Measurements from ENCODE around the gene FIGN. TPM values are rescaled to one million over a fixed set of nuclear protein-coding genes. Genes with fewer than 3 reads are reported as not detected.

FIGN gene
- total RNA-seq, 1 experiment from 2014 or later = 19.4 TPM

DNA sequence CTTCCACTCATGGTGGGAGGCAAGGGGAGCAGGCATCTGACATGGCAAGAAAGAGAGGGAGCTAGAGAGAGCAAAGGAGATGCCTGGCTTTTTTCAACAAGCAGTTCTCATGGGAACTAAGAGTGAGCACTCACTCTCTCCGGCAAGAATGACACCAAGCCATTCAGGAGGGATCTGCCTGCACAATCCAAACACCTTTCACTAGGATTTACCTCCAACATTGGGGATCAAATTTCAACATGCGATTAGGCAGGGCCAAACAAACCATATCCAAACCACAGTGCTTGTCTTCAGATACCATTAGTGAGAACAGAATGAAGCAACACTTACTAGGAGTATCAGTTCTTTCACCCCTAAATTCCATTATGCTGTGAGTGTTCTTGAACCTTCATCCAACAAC lies 77.3 kb downstream of the FIGN start:
- CTCF ChIA-PET = interaction anchor here (1.0 kb wide), 1 partner anchor 220 kb away, joined by 3 read pairs; no protein-coding TSS in a partner anchor
- no peak for DNase-seq (ENCODE audit: low spot score)
- peak; percentile 79 for ATAC-seq

DNA sequence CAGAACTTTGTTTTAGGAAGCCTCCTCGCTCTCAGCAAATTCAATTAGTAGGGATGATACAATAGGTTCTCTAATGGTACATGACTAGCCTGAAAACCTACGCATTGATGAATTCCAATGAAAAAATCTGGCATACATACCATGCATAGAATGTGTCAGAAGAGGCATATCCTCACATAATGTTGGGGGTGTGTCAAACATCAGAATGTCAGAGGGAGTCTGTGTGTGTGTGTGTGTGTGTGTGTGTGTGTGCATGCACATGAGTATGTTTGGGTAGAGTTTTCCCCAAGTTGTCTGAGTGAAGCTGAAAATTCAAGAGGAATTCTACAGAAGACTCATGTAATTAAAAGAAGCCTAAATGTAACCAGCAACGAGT lies 78.5 kb downstream of the FIGN start:
- CTCF ChIA-PET = no interaction called here
- H3K4me3 Mint-ChIP-seq = no peak overlapping the region
- peaks cover 60% of the 10 kb centered on the region for H3K4me1 Mint-ChIP-seq
- H3K9me3 Mint-ChIP-seq = no peaks in the 10 kb centered on the region
- TF ChIP-seq NR1H2 (CRISPR knock-in tag; IDR thresholded peaks at IDR 0.05) = no peak
- DNase-seq (ENCODE audit: low spot score) (no peak), ATAC-seq (no peak)
- no peaks in the 10 kb centered on the region for H3K36me3 Mint-ChIP-seq
- no peak overlapping the region for H3K27ac Mint-ChIP-seq
- POLR2A ChIA-PET = no interaction called here
- no peaks in the 10 kb centered on the region for H3K27me3 Mint-ChIP-seq (ENCODE audit: low read depth)

More for the DNA sequence above, 77.3 kb downstream of the FIGN start:
- H3K4me1 Mint-ChIP-seq = peaks cover 60% of the 10 kb centered on the region
- H3K4me3 Mint-ChIP-seq = no peak overlapping the region
- peak overlapping the region; percentile 50 for H3K27ac Mint-ChIP-seq
- POLR2A ChIA-PET = no interaction called here
- no peaks in the 10 kb centered on the region for H3K27me3 Mint-ChIP-seq (ENCODE audit: low read depth)
- H3K36me3 Mint-ChIP-seq = no peaks in the 10 kb centered on the region
- H3K9me3 Mint-ChIP-seq = no peaks in the 10 kb centered on the region
- TF ChIP-seq MXD4 (CRISPR knock-in tag; IDR thresholded peaks at IDR 0.05; ENCODE audit: borderline replicate concordance) = no peak
- no peak for TF ChIP-seq NR2C2 (CRISPR knock-in tag; IDR thresholded peaks at IDR 0.05)
- TF ChIP-seq, protein P1, sequence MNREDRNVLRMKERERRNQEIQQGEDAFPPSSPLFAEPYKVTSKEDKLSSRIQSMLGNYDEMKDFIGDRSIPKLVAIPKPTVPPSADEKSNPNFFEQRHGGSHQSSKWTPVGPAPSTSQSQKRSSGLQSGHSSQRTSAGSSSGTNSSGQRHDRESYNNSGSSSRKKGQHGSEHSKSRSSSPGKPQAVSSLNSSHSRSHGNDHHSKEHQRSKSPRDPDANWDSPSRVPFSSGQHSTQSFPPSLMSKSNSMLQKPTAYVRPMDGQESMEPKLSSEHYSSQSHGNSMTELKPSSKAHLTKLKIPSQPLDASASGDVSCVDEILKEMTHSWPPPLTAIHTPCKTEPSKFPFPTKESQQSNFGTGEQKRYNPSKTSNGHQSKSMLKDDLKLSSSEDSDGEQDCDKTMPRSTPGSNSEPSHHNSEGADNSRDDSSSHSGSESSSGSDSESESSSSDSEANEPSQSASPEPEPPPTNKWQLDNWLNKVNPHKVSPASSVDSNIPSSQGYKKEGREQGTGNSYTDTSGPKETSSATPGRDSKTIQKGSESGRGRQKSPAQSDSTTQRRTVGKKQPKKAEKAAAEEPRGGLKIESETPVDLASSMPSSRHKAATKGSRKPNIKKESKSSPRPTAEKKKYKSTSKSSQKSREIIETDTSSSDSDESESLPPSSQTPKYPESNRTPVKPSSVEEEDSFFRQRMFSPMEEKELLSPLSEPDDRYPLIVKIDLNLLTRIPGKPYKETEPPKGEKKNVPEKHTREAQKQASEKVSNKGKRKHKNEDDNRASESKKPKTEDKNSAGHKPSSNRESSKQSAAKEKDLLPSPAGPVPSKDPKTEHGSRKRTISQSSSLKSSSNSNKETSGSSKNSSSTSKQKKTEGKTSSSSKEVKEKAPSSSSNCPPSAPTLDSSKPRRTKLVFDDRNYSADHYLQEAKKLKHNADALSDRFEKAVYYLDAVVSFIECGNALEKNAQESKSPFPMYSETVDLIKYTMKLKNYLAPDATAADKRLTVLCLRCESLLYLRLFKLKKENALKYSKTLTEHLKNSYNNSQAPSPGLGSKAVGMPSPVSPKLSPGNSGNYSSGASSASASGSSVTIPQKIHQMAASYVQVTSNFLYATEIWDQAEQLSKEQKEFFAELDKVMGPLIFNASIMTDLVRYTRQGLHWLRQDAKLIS (CRISPR knock-in tag; IDR thresholded peaks at IDR 0.05; ENCODE audit: borderline replicate concordance) = no peak
- TF ChIP-seq FOXP1 (CRISPR knock-in tag; IDR thresholded peaks at IDR 0.05; ENCODE audit: borderline replicate concordance) = no peak
- no peak for TF ChIP-seq FOXK1 (CRISPR knock-in tag; IDR thresholded peaks at IDR 0.05)
- no peak for TF ChIP-seq TEAD4 (CRISPR knock-in tag; IDR thresholded peaks at IDR 0.05)

GRCh38 chr2:163656622-163657280 lies 79.1 kb downstream of the FIGN start:
- ChIA-PET POLR2A (no interaction called here), CTCF (no interaction called here)
- DNase-seq (ENCODE audit: low spot score) (no peak), ATAC-seq (no peak)
- no peaks in the 10 kb centered on the region for H3K9me3 Mint-ChIP-seq
- H3K27ac Mint-ChIP-seq = no peak overlapping the region
- no peaks in the 10 kb centered on the region for H3K36me3 Mint-ChIP-seq
- no peak overlapping the region for H3K4me3 Mint-ChIP-seq
- H3K27me3 Mint-ChIP-seq (ENCODE audit: low read depth) = no peaks in the 10 kb centered on the region
- peaks cover 58% of the 10 kb centered on the region for H3K4me1 Mint-ChIP-seq
- TF ChIP-seq CBFB (CRISPR knock-in tag; IDR thresholded peaks at IDR 0.05; ENCODE audit: low read depth) = no peak
- TF ChIP-seq, protein P2, sequence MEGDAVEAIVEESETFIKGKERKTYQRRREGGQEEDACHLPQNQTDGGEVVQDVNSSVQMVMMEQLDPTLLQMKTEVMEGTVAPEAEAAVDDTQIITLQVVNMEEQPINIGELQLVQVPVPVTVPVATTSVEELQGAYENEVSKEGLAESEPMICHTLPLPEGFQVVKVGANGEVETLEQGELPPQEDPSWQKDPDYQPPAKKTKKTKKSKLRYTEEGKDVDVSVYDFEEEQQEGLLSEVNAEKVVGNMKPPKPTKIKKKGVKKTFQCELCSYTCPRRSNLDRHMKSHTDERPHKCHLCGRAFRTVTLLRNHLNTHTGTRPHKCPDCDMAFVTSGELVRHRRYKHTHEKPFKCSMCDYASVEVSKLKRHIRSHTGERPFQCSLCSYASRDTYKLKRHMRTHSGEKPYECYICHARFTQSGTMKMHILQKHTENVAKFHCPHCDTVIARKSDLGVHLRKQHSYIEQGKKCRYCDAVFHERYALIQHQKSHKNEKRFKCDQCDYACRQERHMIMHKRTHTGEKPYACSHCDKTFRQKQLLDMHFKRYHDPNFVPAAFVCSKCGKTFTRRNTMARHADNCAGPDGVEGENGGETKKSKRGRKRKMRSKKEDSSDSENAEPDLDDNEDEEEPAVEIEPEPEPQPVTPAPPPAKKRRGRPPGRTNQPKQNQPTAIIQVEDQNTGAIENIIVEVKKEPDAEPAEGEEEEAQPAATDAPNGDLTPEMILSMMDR (IDR thresholded peaks at IDR 0.05) = no peak
- TF ChIP-seq, protein P3, sequence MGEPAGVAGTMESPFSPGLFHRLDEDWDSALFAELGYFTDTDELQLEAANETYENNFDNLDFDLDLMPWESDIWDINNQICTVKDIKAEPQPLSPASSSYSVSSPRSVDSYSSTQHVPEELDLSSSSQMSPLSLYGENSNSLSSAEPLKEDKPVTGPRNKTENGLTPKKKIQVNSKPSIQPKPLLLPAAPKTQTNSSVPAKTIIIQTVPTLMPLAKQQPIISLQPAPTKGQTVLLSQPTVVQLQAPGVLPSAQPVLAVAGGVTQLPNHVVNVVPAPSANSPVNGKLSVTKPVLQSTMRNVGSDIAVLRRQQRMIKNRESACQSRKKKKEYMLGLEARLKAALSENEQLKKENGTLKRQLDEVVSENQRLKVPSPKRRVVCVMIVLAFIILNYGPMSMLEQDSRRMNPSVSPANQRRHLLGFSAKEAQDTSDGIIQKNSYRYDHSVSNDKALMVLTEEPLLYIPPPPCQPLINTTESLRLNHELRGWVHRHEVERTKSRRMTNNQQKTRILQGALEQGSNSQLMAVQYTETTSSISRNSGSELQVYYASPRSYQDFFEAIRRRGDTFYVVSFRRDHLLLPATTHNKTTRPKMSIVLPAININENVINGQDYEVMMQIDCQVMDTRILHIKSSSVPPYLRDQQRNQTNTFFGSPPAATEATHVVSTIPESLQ (CRISPR knock-in tag; IDR thresholded peaks at IDR 0.05) = no peak
- no peak for TF ChIP-seq ZNF219 (CRISPR knock-in tag; IDR thresholded peaks at IDR 0.05; ENCODE audit: borderline replicate concordance)
- TF ChIP-seq, protein P4, sequence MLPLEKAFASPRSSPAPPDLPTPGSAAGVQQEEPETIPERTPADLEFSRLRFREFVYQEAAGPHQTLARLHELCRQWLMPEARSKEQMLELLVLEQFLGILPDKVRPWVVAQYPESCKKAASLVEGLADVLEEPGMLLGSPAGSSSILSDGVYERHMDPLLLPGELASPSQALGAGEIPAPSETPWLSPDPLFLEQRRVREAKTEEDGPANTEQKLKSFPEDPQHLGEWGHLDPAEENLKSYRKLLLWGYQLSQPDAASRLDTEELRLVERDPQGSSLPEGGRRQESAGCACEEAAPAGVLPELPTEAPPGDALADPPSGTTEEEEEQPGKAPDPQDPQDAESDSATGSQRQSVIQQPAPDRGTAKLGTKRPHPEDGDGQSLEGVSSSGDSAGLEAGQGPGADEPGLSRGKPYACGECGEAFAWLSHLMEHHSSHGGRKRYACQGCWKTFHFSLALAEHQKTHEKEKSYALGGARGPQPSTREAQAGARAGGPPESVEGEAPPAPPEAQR (CRISPR knock-in tag; IDR thresholded peaks at IDR 0.05) = no peak
- no peak for TF ChIP-seq TEAD4 (CRISPR knock-in tag; IDR thresholded peaks at IDR 0.05)
- TF ChIP-seq, protein P5, sequence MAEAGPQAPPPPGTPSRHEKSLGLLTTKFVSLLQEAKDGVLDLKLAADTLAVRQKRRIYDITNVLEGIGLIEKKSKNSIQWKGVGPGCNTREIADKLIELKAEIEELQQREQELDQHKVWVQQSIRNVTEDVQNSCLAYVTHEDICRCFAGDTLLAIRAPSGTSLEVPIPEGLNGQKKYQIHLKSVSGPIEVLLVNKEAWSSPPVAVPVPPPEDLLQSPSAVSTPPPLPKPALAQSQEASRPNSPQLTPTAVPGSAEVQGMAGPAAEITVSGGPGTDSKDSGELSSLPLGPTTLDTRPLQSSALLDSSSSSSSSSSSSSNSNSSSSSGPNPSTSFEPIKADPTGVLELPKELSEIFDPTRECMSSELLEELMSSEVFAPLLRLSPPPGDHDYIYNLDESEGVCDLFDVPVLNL (CRISPR knock-in tag; IDR thresholded peaks at IDR 0.05; ENCODE audit: borderline replicate concordance, low read depth) = no peak
- TF ChIP-seq MYBL2 (CRISPR knock-in tag; IDR thresholded peaks at IDR 0.05) = no peak
- no peak for TF ChIP-seq EMX1 (CRISPR knock-in tag; IDR thresholded peaks at IDR 0.05)
- TF ChIP-seq ZNF425 (CRISPR knock-in tag; conservative IDR thresholded peaks at IDR 0.05) = no peak
